Natural killer cell (primary cell): Measurements from ENCODE around the gene FCHO1. TPM values are rescaled to one million over a fixed set of nuclear protein-coding genes. Genes with fewer than 3 reads are reported as not detected.

Experiments used
- ATAC-seq, 3 donors: fragments of 150-1000 bp in 2 of 3; fragments of 200-7000 bp in 1 of 3; cut with Tn5 transposase; 1 replicate in 1 of 3; 2 replicates in 2 of 3; pipeline ENCODE4 v1.10.0; 2021; ENCODE audit warnings: mild to moderate bottlenecking in 2 of 3, moderate library complexity in 2 of 3
- DNase-seq, 2 donors: peaks; one replicate each; pipeline versions ENCODE4 v3.0.0 to v3.0.0-alpha.2; 2013 to 2021; ENCODE audit warnings: mixed read lengths in 1 of 2
- H3K27ac ChIP-seq: one replicate; pipeline ENCODE4 v1.5.1; 2013; ENCODE audit warnings: mild to moderate bottlenecking, low read length
- H3K27me3 ChIP-seq: one replicate; pipeline ENCODE4 v1.6.1; 2013; ENCODE audit warnings: low read length; ENCODE audit not compliant: control insufficient read depth, insufficient read depth
- H3K36me3 ChIP-seq: one replicate; pipeline ENCODE4 v1.6.1; 2013; ENCODE audit warnings: low read length; ENCODE audit not compliant: control insufficient read depth, insufficient read depth
- H3K4me1 ChIP-seq: one replicate; pipeline ENCODE4 v1.6.1; 2013; ENCODE audit warnings: low read length; ENCODE audit not compliant: control insufficient read depth, insufficient read depth
- H3K4me3 ChIP-seq: one replicate; pipeline ENCODE4 v1.5.1; 2013; ENCODE audit warnings: low read length
- H3K9me3 ChIP-seq: one replicate; pipeline ENCODE4 v1.6.1; 2013; ENCODE audit warnings: low read length; ENCODE audit not compliant: control insufficient read depth, insufficient read depth
- H3K27ac Mint-ChIP-seq, 2 donors: one replicate each; pipeline ENCODE4 v1.8.0; 2022; ENCODE audit warnings: mild to moderate bottlenecking in 2 of 2, mixed read lengths in 2 of 2, moderate library complexity in 1 of 2
- H3K27me3 Mint-ChIP-seq, 2 donors: one replicate each; pipeline ENCODE4 v1.8.0; 2022; ENCODE audit warnings: low read depth in 2 of 2, mixed read lengths in 2 of 2
- H3K36me3 Mint-ChIP-seq: one replicate; pipeline ENCODE4 v1.8.0; 2022; ENCODE audit warnings: mixed read lengths
- H3K4me1 Mint-ChIP-seq, 2 donors: one replicate each; pipeline ENCODE4 v1.8.0; 2022; ENCODE audit warnings: mixed read lengths in 2 of 2
- H3K4me3 Mint-ChIP-seq: one replicate; pipeline ENCODE4 v1.8.0; 2022; ENCODE audit warnings: mild to moderate bottlenecking, moderate library complexity, mixed read lengths
- H3K9me3 Mint-ChIP-seq, 2 donors: one replicate each; pipeline ENCODE4 v1.8.0; 2022; ENCODE audit warnings: mixed read lengths in 2 of 2
- WGBS: methylation state at CpG from one replicate; pipeline ENCODE4 v1.1.7; 2013; ENCODE audit warnings: missing lambda C conversion rate; ENCODE audit not compliant: insufficient coverage; 5-methylcytosine and 5-hydroxymethylcytosine counted together
- intact Hi-C: fragments of 100-400 bp; cut with micrococcal nuclease; formaldehyde crosslinking; loops from one replicate; pipeline ENCODE4 v1.14.2; 2022
- total RNA-seq, 4 donors: library from RNA; stranded (reverse); fragments of 120-200 nt in 1 of 4; gene quantifications; one replicate each; pipeline versions ENCODE4 v1.2.3 to v1.2.4, GENCODE V29; 2013 to 2022
- TF ChIP-seq, protein P1 (sequence below): fragments of 200-600 bp; IDR thresholded peaks from one replicate; pipeline ENCODE4 v1.8.0; 2022; ENCODE audit warnings: antibody characterized with exemption

Gene FCHO1
- total RNA-seq, 3 donors from 2014 or later (not counting 1 experiment from before 2014, with no cell fraction given) = 56.1 to 67.7 (median 66.5) TPM

DNA sequence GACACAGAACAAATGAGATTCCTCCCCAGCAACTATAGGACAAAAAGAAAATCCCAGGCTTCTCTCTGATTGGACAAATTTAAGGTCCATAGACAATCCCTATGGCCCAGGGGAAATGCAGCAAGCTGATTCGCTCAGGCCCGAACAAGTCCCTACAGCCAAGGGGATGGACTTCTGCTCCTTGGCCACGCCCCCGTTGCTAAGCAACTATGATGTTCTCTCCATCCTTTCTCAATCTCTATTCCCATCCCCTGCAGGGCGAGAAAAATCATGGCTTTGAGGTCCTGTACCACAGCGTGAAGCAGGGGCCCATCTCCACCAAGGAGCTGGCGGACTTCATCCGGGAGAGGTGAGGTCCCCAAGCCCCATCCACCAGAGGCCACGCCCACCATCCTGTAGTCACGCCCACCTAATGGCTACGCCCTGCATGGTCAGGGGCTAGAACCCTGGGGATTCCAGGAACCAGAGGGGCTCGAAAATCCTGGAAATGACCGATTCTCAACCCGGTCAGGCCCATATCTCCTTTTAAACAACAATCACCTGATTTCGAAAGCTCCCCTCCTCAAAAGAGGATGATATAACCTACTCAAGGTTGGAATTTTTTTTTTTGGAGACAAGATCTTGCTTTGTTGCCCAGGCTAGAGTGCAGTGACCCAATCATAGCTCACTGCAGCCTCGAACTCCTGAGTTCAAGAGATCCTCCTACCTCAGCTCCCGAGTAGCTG is 11.4 kb downstream of the FCHO1 start:
- no peak overlapping the region for H3K4me3 Mint-ChIP-seq
- no peaks in the 10 kb centered on the region for H3K27me3 ChIP-seq
- DNase-seq (no peak), ATAC-seq (no peak)
- H3K9me3 Mint-ChIP-seq = no peaks in the 10 kb centered on the region
- H3K27ac Mint-ChIP-seq = peak overlapping the region in 1 of 2 donors; percentile 33
- peaks cover 12% of the 10 kb centered on the region for H3K4me1 ChIP-seq
- H3K36me3 Mint-ChIP-seq = no peaks in the 10 kb centered on the region
- no peak overlapping the region for H3K27ac ChIP-seq
- intact Hi-C loops = loop anchor here (2.0 kb wide), 1 partner anchor 36 kb away; no protein-coding TSS in a partner anchor
- H3K4me1 Mint-ChIP-seq = peaks cover 5 to 8% of the 10 kb centered on the region in 2 donors
- H3K9me3 ChIP-seq = no peaks in the 10 kb centered on the region
- TF ChIP-seq, protein P1, sequence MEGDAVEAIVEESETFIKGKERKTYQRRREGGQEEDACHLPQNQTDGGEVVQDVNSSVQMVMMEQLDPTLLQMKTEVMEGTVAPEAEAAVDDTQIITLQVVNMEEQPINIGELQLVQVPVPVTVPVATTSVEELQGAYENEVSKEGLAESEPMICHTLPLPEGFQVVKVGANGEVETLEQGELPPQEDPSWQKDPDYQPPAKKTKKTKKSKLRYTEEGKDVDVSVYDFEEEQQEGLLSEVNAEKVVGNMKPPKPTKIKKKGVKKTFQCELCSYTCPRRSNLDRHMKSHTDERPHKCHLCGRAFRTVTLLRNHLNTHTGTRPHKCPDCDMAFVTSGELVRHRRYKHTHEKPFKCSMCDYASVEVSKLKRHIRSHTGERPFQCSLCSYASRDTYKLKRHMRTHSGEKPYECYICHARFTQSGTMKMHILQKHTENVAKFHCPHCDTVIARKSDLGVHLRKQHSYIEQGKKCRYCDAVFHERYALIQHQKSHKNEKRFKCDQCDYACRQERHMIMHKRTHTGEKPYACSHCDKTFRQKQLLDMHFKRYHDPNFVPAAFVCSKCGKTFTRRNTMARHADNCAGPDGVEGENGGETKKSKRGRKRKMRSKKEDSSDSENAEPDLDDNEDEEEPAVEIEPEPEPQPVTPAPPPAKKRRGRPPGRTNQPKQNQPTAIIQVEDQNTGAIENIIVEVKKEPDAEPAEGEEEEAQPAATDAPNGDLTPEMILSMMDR = no peak
- peaks cover 29% of the 10 kb centered on the region for H3K36me3 ChIP-seq
- WGBS = 95% methylated on average over 17 of the region's 17 CpGs
- H3K4me3 ChIP-seq = no peak overlapping the region
- H3K27me3 Mint-ChIP-seq = no peaks in the 10 kb centered on the region

DNA sequence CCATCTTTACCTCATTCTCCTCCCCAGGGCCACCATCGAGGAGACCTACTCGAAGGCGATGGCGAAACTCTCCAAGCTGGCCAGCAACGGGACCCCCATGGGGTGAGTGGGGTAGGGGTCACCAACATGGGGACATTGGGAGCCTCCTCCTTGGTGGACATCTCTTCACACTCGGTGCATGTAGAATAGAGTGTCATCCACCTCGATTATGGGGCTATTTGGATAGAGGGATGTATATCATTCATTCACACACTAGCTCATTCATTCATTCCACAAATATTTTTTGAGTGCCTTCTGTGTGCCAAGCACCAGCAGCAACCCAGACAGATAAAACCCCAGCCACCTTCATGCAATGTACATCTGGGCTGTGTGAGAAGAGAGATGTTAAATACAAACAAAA is 13.1 kb downstream of the FCHO1 start:
- TF ChIP-seq, protein P1 = no peak
- Histone ChIP-seq H3K4me1 (peaks cover 12% of the 10 kb centered on the region), H3K9me3 (no peaks in the 10 kb centered on the region), H3K27me3 (no peaks in the 10 kb centered on the region), H3K4me3 (no peak overlapping the region), H3K27ac (no peak overlapping the region), H3K36me3 (peaks cover 38% of the 10 kb centered on the region)
- intact Hi-C loops = no loop called here
- peak overlapping the region in 1 of 2 donors; percentile 80 for H3K27ac Mint-ChIP-seq
- H3K36me3 Mint-ChIP-seq = no peaks in the 10 kb centered on the region
- H3K9me3 Mint-ChIP-seq = no peaks in the 10 kb centered on the region
- H3K4me1 Mint-ChIP-seq = peaks cover 5 to 8% of the 10 kb centered on the region in 2 donors
- H3K27me3 Mint-ChIP-seq = no peaks in the 10 kb centered on the region
- ATAC-seq = no peak
- 100% methylated on average over 1 of the region's 7 CpGs for WGBS
- H3K4me3 Mint-ChIP-seq = no peak overlapping the region
- no peak for DNase-seq

DNA sequence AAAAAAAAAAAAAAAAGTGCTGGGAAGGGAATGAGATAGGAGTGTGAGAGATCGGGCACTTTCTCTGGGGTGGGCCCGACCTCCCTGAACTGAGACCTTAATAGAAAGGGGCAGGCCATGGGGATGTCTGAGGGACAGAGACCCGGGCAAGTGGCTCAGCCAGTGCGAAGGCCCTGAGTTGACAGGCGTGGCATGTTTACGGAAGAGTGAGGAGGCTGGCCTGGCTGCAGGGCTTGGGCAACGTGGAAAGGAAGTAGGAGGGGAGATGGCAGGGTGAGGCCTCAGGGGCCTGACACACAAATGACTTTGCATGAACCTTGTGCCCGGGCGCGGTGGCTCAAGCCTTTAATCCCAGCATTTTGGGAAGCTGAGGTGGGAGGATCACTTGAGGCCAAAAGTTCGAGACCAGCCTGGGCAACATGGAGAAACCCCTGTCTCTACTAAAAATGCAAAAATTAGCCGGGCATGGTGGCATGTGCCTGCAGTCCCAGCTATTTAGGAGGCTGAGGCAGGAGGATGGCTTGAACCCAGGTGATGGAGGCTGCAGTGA is 13.9 kb downstream of the FCHO1 start:
- 49% methylated on average over 12 of the region's 12 CpGs for WGBS
- Histone ChIP-seq H3K9me3 (no peaks in the 10 kb centered on the region), H3K4me3 (no peak overlapping the region), H3K27me3 (no peaks in the 10 kb centered on the region), H3K4me1 (peaks cover 12% of the 10 kb centered on the region), H3K36me3 (peaks cover 42% of the 10 kb centered on the region), H3K27ac (no peak overlapping the region)
- peaks cover 5 to 8% of the 10 kb centered on the region in 2 donors for H3K4me1 Mint-ChIP-seq
- H3K36me3 Mint-ChIP-seq = no peaks in the 10 kb centered on the region
- intact Hi-C loops = no loop called here
- no peaks in the 10 kb centered on the region for H3K9me3 Mint-ChIP-seq
- TF ChIP-seq, protein P1 = no peak
- peak overlapping the region; percentile 28 for H3K4me3 Mint-ChIP-seq
- H3K27me3 Mint-ChIP-seq = no peaks in the 10 kb centered on the region
- H3K27ac Mint-ChIP-seq = peak overlapping the region; percentile 63 to 80
- ATAC-seq (peak; percentile 54 to 83 (median 57)), DNase-seq (no peak)
